ENCODE results near the gene SPECC1L.
"Not testable (repeated sequence)": the region's sequence is repeated elsewhere in the genome, so short reads cannot be mapped to it uniquely, and the experiment has no call there.

Gene SPECC1L

DNA sequence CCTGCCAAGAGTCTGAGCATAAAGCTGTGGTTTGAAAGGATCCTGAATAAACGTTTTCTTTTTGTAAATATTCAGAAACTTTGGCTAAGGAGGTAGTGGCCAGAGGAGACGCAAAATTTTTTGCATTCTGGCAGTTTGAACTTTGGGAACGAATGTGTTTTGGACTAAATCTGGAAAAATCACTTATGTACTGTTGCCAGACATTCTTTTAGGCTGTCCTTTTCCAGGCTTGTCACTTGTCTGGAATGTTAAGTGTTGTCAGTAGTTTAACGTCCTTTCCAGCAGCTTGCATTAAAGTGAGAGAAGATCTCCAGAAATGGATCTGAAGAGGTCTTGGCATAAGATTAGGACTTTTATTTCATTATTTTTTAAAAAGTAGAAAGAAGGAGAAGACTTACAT is 18.5 kb downstream of the SPECC1L start:
- DNase-seq (ENCODE audit: low read depth) = peak; percentile 87

- no peak for DNase-seq (ENCODE audit: low read depth)
Measured at GRCh38 chr22:24289741-24290163, 19.1 kb downstream of the SPECC1L start.

DNA sequence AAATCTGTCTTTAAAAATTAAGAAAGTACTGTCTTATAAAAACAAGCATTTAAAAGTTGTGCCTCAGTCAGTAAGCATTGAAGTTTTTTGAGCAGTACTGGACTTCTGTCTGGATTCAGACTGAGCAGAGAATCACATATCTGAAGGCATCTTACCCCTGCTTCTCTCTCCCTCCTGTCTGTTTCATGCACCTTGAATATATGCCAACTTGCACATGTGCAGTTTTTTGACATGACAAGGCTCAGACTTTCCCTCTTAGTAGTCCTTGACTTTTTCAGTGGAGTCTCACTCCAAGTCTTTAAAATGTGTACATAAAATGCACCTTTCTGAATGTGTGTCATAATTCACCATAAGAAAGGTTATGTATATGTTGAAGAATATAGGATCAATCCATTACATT is 19.8 kb downstream of the SPECC1L start:
- DNase-seq (ENCODE audit: low read depth) = no peak

- DNase-seq (ENCODE audit: low read depth) = no peak
Measured at GRCh38 chr22:24291515-24292201, 21.0 kb downstream of the SPECC1L start.

DNA sequence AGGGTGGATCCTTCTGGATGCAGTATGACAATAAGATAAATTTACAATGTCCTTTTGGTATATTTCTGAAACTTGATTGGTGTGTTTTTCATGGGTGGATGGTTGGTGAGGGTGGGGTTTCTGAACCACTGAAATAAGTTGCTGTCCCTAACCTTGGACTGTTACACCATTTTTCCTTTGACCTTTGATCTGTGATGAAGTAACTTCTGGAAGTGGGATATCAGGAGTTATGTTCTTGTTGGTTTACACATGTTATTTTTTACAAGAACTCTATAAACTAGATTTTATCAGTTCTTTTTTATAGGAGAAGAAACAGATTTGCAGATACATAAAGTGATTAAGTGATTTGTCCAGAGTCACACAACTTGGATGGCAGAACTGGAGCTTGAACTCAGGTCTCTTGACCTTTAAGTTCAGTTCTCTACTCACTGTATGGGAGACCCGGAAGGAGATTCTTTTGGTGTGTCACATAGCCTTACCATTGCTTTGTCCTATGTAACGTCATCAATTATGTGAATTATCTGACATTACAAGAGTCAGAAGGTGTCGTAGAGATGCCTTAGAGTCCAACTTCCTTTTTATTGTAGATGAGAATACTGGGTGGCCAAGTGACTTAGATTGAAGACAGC is 21.7 kb downstream of the SPECC1L start:
- DNase-seq (ENCODE audit: low read depth) = not testable (repeated sequence)

DNA sequence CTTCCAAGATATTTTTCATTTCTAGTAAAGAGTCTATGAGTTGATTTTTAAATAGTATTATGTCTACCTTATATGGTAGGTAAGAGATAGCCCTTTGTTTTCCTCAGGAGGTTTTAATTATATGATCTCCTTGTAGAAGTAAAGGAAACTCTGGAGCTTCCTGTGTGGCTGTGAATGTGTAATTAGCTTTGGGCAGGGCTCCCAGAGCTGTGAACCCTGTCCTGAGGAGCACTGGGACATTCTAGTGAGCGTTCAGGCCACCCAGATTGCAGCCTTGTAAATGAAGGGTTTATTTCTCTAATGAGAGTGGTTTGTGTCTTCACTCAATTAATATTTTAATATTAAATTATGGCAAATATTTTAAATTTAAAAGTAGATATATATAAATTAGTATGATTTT is 24.3 kb downstream of the SPECC1L start:
- DNase-seq (ENCODE audit: low read depth) = not testable (repeated sequence)

GRCh38 chr22:24298497-24299155 is 28.0 kb downstream of the SPECC1L start:
- DNase-seq (ENCODE audit: low read depth) = not testable (repeated sequence)

GRCh38 chr22:24300522-24300921 is 29.9 kb downstream of the SPECC1L start:
- not testable (repeated sequence) for DNase-seq (ENCODE audit: low read depth)

DNA sequence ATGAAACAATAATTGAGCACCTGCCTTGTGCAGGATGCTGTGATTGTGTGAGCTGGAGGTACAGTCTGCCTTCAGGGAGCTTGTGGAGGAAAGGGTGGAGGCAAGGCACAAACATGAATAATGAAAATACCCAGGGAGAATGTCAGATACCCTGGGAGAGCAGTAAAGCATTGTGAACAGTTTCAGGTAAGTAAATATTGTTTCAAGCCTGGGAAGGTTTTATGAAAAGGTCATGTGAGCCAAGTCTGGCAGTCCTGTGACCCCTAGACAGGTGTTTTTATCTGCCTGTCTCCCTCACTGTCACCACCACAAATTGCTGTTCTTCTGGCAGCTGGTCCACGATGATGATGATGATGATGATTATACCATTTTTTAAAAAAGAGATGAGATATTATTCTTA is 32.0 kb downstream of the SPECC1L start:
- no peak for DNase-seq (ENCODE audit: low read depth)

GRCh38 chr22:24303007-24303406 is 32.4 kb downstream of the SPECC1L start:
- DNase-seq (ENCODE audit: low read depth) = no peak

DNA sequence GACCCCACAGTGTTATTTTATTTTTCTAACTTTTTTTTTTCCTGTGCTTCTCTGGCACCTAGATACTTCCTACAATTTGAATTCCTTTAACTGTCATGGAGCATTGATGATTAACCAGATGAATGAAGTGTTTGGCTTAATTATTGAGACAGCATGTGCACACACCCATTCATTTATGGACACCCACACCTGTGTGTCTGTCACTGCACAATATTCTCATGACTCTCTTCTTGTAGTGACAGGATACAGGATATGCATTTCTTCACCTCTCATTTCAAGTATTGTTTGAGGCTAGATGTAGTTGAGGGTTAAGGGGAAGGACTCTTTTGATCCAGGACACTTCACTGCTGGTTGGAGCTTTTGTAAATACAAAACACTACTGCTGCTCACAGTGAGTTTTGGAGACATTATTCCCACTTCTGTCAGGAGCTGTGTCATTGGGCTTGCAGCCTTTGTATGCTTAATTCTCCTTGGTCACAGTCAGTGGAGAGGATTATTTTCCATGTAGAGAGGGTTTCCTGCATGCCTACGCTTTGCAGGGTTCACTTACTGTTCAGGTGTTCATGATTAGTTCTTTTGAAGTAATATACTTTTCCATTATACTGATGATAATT is 33.5 kb downstream of the SPECC1L start:
- no peak for DNase-seq (ENCODE audit: low read depth)

GRCh38 chr22:24305260-24305692 is 34.6 kb downstream of the SPECC1L start:
- no peak for DNase-seq (ENCODE audit: low read depth)

DNA sequence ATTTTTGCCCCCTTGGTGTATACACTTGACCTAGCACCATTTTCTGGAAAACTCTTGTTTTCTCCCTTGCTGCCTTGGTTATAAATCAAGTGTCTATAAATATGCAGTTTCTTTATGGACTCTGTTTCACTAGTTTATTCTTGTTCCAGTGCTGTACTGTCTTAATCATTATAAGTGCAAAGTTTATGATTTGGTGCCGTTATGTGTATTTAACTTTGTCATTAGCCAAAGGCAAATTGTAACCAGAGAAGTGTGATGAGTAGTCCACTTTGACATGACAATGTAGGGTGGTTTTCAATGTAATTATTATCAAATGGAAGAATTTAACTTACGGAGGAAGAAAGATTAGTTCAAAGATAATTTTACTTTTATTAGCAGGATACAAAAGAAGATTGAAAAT is 40.3 kb downstream of the SPECC1L start:
- no peak for DNase-seq (ENCODE audit: low read depth)

DNA sequence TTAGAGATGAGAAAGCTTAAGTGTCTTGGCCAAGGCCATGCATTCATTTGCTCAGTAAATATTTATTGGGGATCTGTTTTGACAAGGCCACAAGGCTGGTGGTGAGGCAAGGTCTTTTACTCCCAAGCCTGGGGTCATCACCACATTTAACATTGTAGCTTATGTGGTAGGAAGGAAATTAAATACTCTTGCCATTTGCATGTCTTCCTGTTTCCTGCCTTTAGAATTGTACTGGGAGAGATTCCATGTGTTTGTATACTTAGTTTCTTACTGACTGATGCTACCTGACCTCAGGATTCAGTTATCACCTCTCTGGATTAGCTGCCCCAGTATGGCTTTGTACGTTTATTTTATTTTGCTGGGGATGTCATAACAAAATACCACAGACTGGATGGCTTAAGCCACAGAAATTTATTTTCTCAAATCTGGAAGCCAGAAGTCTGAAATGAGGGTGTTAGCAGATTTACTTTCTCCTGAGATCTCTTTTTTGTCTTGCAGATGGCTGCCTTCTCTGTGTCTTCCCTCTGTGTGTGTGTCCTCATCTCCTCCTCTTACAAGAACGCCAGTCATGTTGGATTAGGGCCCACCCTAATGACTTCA is 44.8 kb downstream of the SPECC1L start:
- peak; percentile 31 for DNase-seq (ENCODE audit: low read depth)

DNA sequence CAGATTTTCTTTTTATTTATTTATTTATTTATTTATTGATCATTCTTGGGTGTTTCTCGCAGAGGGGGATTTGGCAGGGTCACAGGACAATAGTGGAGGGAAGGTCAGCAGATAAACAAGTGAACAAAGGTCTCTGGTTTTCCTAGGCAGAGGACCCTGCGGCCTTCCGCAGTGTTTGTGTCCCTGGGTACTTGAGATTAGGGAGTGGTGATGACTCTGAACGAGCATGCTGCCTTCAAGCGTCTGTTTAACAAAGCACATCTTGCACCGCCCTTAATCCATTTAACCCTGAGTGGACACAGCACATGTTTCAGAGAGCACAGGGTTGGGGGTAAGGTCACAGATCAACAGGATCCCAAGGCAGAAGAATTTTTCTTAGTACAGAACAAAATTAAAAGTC is 45.6 kb downstream of the SPECC1L start:
- not testable (repeated sequence) for DNase-seq (ENCODE audit: low read depth)

DNA sequence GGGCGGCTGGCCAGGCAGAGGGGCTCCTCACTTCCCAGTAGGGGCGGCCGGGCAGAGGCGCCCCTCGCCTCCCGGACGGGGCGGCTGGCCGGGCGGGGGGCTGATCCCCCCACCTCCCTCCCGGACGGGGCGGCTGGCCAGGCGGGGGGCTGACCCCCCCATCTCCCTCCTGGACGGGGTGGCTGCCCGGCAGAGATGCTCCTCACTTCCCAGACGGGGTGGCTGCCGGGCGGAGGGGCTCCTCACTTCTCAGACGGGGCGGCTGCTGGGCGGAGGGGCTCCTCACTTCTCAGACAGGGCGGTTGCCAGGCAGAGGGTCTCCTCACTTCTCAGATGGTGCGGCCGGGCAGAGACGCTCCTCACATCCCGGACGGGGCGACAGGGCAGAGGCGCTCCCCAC is 46.9 kb downstream of the SPECC1L start:
- not testable (repeated sequence) for DNase-seq (ENCODE audit: low read depth)

DNA sequence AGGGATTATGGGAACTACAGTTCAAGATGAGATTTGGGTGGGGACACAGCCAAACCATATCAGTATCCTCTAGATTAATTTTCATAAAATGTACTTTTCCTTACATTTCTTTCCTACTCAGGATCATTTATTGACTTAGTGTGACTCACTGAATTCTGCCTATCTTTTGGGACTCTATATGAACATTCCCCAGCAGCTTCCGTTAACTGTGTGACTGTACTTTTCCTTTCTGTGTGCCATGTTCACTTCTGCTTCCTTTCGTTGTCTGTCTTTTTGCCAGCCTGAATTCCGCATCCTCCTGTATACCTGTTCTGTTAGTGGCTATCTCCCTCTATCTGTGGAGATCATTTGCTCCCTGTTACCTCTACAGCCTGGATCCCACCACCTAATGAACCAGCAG is 48.8 kb downstream of the SPECC1L start:
- no peak for DNase-seq (ENCODE audit: low read depth)

- DNase-seq (ENCODE audit: low read depth) = no peak
Measured at GRCh38 chr22:24321999-24322398, 51.4 kb downstream of the SPECC1L start.

DNA sequence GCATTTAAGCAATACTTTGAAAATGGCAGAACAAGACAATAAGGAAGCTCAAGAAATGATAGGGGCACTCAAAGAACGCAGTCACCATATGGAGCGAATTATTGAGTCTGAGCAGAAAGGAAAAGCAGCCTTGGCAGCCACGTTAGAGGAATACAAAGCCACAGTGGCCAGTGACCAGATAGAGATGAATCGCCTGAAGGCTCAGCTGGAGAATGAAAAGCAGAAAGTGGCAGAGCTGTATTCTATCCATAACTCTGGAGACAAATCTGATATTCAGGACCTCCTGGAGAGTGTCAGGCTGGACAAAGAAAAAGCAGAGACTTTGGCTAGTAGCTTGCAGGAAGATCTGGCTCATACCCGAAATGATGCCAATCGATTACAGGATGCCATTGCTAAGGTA is 51.9 kb downstream of the SPECC1L start:
- DNase-seq (ENCODE audit: low read depth) = no peak

GRCh38 chr22:24323233-24323632 is 52.6 kb downstream of the SPECC1L start:
- DNase-seq (ENCODE audit: low read depth) = no peak

GRCh38 chr22:24323695-24324094 is 53.1 kb downstream of the SPECC1L start:
- no peak for DNase-seq (ENCODE audit: low read depth)

- DNase-seq (ENCODE audit: low read depth) = no peak
Measured at GRCh38 chr22:24324137-24324536, 53.5 kb downstream of the SPECC1L start.
